ENCODE data around the gene CCS. TPM values are rescaled to one million over a fixed set of nuclear protein-coding genes. Genes with fewer than 3 reads are reported as not detected.
A peak's percentile ranks its signal among the peaks of the same experiment; 100 is the strongest.

CCS gene
- total and polyA plus RNA-seq, 9 of the 15 experiments (the other 6 are each of a cell fraction or from before 2014, with no cell fraction given) = 1.1 to 46.6 (median 26.8) TPM

DNA sequence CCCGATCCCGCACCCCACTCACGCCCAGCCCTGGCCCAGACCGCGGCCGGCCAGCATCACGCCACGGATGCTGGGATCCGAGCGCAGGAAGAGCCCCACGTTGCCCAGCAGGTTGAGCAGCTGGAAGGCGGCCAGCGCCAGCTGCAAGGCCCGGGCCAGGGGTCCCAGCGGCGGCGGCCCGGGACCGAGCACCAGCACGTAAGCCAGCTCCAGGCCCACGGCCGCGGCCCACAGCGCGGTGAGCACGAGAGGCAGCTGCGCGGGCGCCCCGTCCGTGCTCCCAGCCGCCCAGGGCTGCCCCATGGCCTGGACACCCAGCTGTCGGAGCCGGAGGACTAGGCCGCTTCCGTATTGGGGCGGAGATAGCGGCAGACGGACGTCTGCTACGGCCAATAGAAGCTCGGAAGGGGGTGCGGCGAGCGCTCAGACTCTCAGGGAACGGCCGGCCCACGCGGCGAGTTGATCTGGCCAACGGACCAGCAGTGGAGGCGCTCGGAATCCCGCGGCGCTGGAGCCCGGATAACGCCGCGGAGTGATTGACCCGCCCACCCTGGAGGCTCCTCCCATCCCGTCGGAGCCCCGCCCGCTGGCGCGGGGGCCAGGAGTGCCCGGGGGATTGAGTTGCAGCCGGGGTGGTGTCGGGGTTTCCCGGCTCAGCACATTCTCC lies 47.2 kb upstream of the CCS start, which contains the start of gene ZDHHC24 (continued):
- TF ChIP-seq WHSC1 (IDR thresholded peaks at IDR 0.05; ENCODE audit: low read length) (no peak), MBD2 (IDR thresholded peaks at IDR 0.05; ENCODE audit: borderline replicate concordance, low read depth) (peak; percentile 78), SREBF2 (CRISPR knock-in tag; IDR thresholded peaks at IDR 0.05) (no peak), RAD21 (CRISPR knock-in tag; conservative IDR thresholded peaks at IDR 0.05 in 1 of 2, IDR thresholded peaks at IDR 0.05 in 1 of 2) (no peak), HNRNPL (IDR thresholded peaks at IDR 0.05; ENCODE audit: low read depth, low read length) (no peak), PPARD (CRISPR knock-in tag; IDR thresholded peaks at IDR 0.05) (no peak), RFX7 (CRISPR knock-in tag; IDR thresholded peaks at IDR 0.05) (no peak), ZNF695 (CRISPR knock-in tag; IDR thresholded peaks at IDR 0.05) (no peak), TAF9B (IDR thresholded peaks at IDR 0.05; ENCODE audit: partially characterized antibody) (no peak), SMARCA5 (IDR thresholded peaks at IDR 0.05) (no peak), SMARCE1 (IDR thresholded peaks at IDR 0.05) (no peak), MTF1 (CRISPR knock-in tag; IDR thresholded peaks at IDR 0.05; ENCODE audit: borderline replicate concordance) (no peak), ZFP30 (CRISPR knock-in tag; IDR thresholded peaks at IDR 0.05; ENCODE audit: borderline replicate concordance) (no peak), ZNF143 (CRISPR knock-in tag; IDR thresholded peaks at IDR 0.05) (0 out of 2 replicates have a peak, but pooled peaks have one; percentile 13), SNIP1 (IDR thresholded peaks at IDR 0.05; ENCODE audit: low read depth) (no peak), ZFP36 (IDR thresholded peaks at IDR 0.05; ENCODE audit: low read depth, low read length, partially characterized antibody) (no peak), NEUROD1 (IDR thresholded peaks at IDR 0.05; ENCODE audit: borderline replicate concordance, low read depth, low read length, partially characterized antibody) (peak; percentile 76), FOXA1 (IDR thresholded peaks at IDR 0.05; ENCODE audit: borderline replicate concordance) (no peak), ZNF263 (CRISPR knock-in tag; IDR thresholded peaks at IDR 0.05; ENCODE audit: borderline replicate concordance) (peak; percentile 80), SAFB (IDR thresholded peaks at IDR 0.05; ENCODE audit: borderline replicate concordance, low read depth, low read length) (peak; percentile 79), BHLHE40 (IDR thresholded peaks at IDR 0.05; ENCODE audit: low read length) (no peak)
- TF ChIP-seq, protein P1, sequence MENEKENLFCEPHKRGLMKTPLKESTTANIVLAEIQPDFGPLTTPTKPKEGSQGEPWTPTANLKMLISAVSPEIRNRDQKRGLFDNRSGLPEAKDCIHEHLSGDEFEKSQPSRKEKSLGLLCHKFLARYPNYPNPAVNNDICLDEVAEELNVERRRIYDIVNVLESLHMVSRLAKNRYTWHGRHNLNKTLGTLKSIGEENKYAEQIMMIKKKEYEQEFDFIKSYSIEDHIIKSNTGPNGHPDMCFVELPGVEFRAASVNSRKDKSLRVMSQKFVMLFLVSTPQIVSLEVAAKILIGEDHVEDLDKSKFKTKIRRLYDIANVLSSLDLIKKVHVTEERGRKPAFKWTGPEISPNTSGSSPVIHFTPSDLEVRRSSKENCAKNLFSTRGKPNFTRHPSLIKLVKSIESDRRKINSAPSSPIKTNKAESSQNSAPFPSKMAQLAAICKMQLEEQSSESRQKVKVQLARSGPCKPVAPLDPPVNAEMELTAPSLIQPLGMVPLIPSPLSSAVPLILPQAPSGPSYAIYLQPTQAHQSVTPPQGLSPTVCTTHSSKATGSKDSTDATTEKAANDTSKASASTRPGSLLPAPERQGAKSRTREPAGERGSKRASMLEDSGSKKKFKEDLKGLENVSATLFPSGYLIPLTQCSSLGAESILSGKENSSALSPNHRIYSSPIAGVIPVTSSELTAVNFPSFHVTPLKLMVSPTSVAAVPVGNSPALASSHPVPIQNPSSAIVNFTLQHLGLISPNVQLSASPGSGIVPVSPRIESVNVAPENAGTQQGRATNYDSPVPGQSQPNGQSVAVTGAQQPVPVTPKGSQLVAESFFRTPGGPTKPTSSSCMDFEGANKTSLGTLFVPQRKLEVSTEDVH (IDR thresholded peaks at IDR 0.05; ENCODE audit: low read depth, partially characterized antibody) = peak; percentile 54
- TF ChIP-seq, protein P2, sequence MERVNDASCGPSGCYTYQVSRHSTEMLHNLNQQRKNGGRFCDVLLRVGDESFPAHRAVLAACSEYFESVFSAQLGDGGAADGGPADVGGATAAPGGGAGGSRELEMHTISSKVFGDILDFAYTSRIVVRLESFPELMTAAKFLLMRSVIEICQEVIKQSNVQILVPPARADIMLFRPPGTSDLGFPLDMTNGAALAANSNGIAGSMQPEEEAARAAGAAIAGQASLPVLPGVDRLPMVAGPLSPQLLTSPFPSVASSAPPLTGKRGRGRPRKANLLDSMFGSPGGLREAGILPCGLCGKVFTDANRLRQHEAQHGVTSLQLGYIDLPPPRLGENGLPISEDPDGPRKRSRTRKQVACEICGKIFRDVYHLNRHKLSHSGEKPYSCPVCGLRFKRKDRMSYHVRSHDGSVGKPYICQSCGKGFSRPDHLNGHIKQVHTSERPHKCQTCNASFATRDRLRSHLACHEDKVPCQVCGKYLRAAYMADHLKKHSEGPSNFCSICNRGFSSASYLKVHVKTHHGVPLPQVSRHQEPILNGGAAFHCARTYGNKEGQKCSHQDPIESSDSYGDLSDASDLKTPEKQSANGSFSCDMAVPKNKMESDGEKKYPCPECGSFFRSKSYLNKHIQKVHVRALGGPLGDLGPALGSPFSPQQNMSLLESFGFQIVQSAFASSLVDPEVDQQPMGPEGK (CRISPR knock-in tag; IDR thresholded peaks at IDR 0.05; ENCODE audit: borderline replicate concordance) = no peak
- TF ChIP-seq, protein P3, sequence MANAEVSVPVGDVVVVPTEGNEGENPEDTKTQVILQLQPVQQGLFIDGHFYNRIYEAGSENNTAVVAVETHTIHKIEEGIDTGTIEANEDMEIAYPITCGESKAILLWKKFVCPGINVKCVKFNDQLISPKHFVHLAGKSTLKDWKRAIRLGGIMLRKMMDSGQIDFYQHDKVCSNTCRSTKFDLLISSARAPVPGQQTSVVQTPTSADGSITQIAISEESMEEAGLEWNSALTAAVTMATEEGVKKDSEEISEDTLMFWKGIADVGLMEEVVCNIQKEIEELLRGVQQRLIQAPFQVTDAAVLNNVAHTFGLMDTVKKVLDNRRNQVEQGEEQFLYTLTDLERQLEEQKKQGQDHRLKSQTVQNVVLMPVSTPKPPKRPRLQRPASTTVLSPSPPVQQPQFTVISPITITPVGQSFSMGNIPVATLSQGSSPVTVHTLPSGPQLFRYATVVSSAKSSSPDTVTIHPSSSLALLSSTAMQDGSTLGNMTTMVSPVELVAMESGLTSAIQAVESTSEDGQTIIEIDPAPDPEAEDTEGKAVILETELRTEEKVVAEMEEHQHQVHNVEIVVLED (CRISPR knock-in tag; IDR thresholded peaks at IDR 0.05) = peak; percentile 64
